H1 (cell line): ENCODE measurements around the gene UAP1. TPM values are rescaled to one million over a fixed set of nuclear protein-coding genes. Genes with fewer than 3 reads are reported as not detected.

Source experiments
- CTCF ChIA-PET: fragments of 300-600 bp; sonication (Branson Sonifier 250); formaldehyde crosslinking; loops from one replicate; lab custom pipeline; 2021; ENCODE audit not compliant: partially characterized antibody; lab: Charles Lee
- POLR2A ChIA-PET: fragments of 300-600 bp; sonication (Branson Sonifier 250); formaldehyde crosslinking; loops from one replicate; lab custom pipeline; 2021; ENCODE audit warnings: inconsistent platforms; ENCODE audit not compliant: partially characterized antibody; lab: Charles Lee
- DNase-seq, 2 experiments: peaks; one replicate each; pipeline versions ENCODE4 v3.0.0 to v3.0.0-alpha.2; 2010 to 2022; ENCODE audit warnings: low spot score in 2 of 2, low read depth in 1 of 2, mixed read lengths in 1 of 2
- FAIRE-seq: peaks from 2 replicates; lab custom pipeline; 2011; peaks lifted over from hg19 to GRCh38; lab: Jason Lieb, UNC
- H2AFZ ChIP-seq: 2 replicates; pipeline ENCODE4 v1.8.1; 2012; ENCODE audit warnings: low read length, inconsistent platforms
- H2AK5ac ChIP-seq: 2 replicates; pipeline ENCODE4 v1.6.1; 2013; ENCODE audit warnings: low read depth, low read length
- H2BK120ac ChIP-seq: replicated peaks from 2 replicates; pipeline ENCODE3; 2013; ENCODE audit warnings: low read depth, low read length, inconsistent platforms
- H2BK12ac ChIP-seq: 2 replicates; pipeline ENCODE4 v1.6.1; 2013; ENCODE audit warnings: low read depth, low read length
- H2BK15ac ChIP-seq: 2 replicates; pipeline ENCODE4 v1.6.1; 2013; ENCODE audit warnings: low read length
- H2BK20ac ChIP-seq: 2 replicates; pipeline ENCODE4 v1.6.1; 2013; ENCODE audit warnings: low read length
- H2BK5ac ChIP-seq: 2 replicates; pipeline ENCODE4 v1.6.1; 2013; ENCODE audit warnings: low read depth, low read length
- H3K14ac ChIP-seq: 2 replicates; pipeline ENCODE4 v1.6.1; 2013; ENCODE audit warnings: inconsistent platforms; ENCODE audit not compliant: insufficient read length
- H3K18ac ChIP-seq: 2 replicates; pipeline ENCODE4 v1.6.1; 2013; ENCODE audit warnings: low read length; ENCODE audit errors: extremely low read depth
- H3K23ac ChIP-seq: 2 replicates; pipeline ENCODE4 v1.6.1; 2013; ENCODE audit warnings: inconsistent platforms; ENCODE audit not compliant: insufficient read length
- H3K23me2 ChIP-seq: 2 replicates; pipeline ENCODE4 v1.6.1; 2013; ENCODE audit warnings: low read depth, low read length
- H3K27ac ChIP-seq: 2 replicates; pipeline ENCODE4 v1.6.1; 2011; ENCODE audit warnings: low read depth, low read length, inconsistent platforms
- H3K27me3 ChIP-seq, 4 experiments: replicated peaks in 1 of 4; 1 replicate in 1 of 4; 2 replicates in 3 of 4; pipeline versions ENCODE4 v1.6.1 to v1.8.1; 2011 to 2013; ENCODE audit warnings: low read length in 3 of 4, mild to moderate bottlenecking in 3 of 4, inconsistent platforms in 2 of 4, mixed read lengths in 2 of 4, moderate library complexity in 1 of 4; ENCODE audit not compliant: control insufficient read depth in 3 of 4, insufficient read depth in 3 of 4; ENCODE audit errors: extremely low read depth in 1 of 4
- H3K36me3 ChIP-seq, 4 experiments: 2 replicates each; pipeline versions ENCODE4 v1.6.1 to v1.8.1; 2011 to 2013; ENCODE audit warnings: mild to moderate bottlenecking in 4 of 4, low read length in 3 of 4, moderate library complexity in 2 of 4, control low read depth in 1 of 4, inconsistent platforms in 1 of 4; ENCODE audit not compliant: insufficient read depth in 4 of 4, control insufficient read depth in 2 of 4
- H3K4ac ChIP-seq: replicated peaks from 2 replicates; pipeline ENCODE3; 2013; ENCODE audit warnings: low read length, low read depth, mixed read lengths, inconsistent platforms; ENCODE audit not compliant: insufficient read length
- H3K4me1 ChIP-seq, 4 experiments: replicated peaks in 1 of 4; 1 replicate in 1 of 4; 2 replicates in 3 of 4; pipeline versions ENCODE4 v1.6.1 to v1.8.1; 2011 to 2013; ENCODE audit warnings: low read length in 3 of 4, inconsistent platforms in 2 of 4, mixed read lengths in 1 of 4; ENCODE audit not compliant: insufficient read depth in 4 of 4, control insufficient read depth in 3 of 4
- H3K4me2 ChIP-seq, 2 experiments: 2 replicates each; pipeline versions ENCODE4 v1.6.1 to v1.8.1; 2011 to 2013; ENCODE audit warnings: low read depth in 2 of 2, low read length in 2 of 2, control low read depth in 1 of 2, inconsistent platforms in 1 of 2, mild to moderate bottlenecking in 1 of 2; ENCODE audit not compliant: insufficient read depth in 1 of 2
- H3K4me3 ChIP-seq, 4 experiments: fragments of 200-600, 300-600 bp in 1 of 4; sonication (generic), shearing (Covaris generic), sonication (Bioruptor Twin) in 1 of 4; 2 replicates each; pipeline versions ENCODE4 v1.5.1 to v1.8.1; 2011 to 2016; ENCODE audit warnings: low read length in 4 of 4, low read depth in 3 of 4, control low read depth in 2 of 4, inconsistent platforms in 2 of 4, mild to moderate bottlenecking in 2 of 4, mixed read lengths in 1 of 4, moderate library complexity in 1 of 4; ENCODE audit not compliant: insufficient read depth in 2 of 4; ENCODE audit errors: extremely low read depth in 1 of 4
- H3K56ac ChIP-seq: replicated peaks from 2 replicates; pipeline ENCODE3; 2013; ENCODE audit warnings: low read depth, mild to moderate bottlenecking, mixed read lengths, low read length, inconsistent platforms; ENCODE audit not compliant: insufficient read length
- H3K79me1 ChIP-seq: 2 replicates; pipeline ENCODE4 v1.6.1; 2013; ENCODE audit warnings: low read depth, low read length, control low read depth
- H3K79me2 ChIP-seq, 2 experiments: 2 replicates each; pipeline versions ENCODE4 v1.6.1 to v1.8.1; 2012 to 2013; ENCODE audit warnings: low read length in 2 of 2, mild to moderate bottlenecking in 2 of 2, inconsistent platforms in 1 of 2; ENCODE audit not compliant: insufficient read depth in 2 of 2, control insufficient read depth in 1 of 2
- H3K9ac ChIP-seq, 4 experiments: replicated peaks in 1 of 4; 1 replicate in 1 of 4; 2 replicates in 3 of 4; pipeline versions ENCODE4 v1.6.1 to v1.8.1; 2011 to 2013; ENCODE audit warnings: low read depth in 3 of 4, low read length in 3 of 4, control low read depth in 2 of 4, mild to moderate bottlenecking in 2 of 4, moderate library complexity in 2 of 4, inconsistent platforms in 1 of 4; ENCODE audit errors: extremely low read depth in 1 of 4
- H3K9me3 ChIP-seq, 2 experiments: 2 replicates each; pipeline versions ENCODE4 v1.6.1 to v1.8.1; 2012 to 2013; ENCODE audit warnings: mild to moderate bottlenecking in 2 of 2, moderate library complexity in 2 of 2, control low read depth in 1 of 2, inconsistent platforms in 1 of 2, low read depth in 1 of 2, low read length in 1 of 2, mixed read lengths in 1 of 2; ENCODE audit not compliant: insufficient read depth in 2 of 2
- H4K20me1 ChIP-seq, 2 experiments: replicated peaks in 1 of 2; 2 replicates each; pipeline versions ENCODE3 to v1.8.1; 2011 to 2013; ENCODE audit warnings: inconsistent platforms in 2 of 2, low read length in 2 of 2, mild to moderate bottlenecking in 1 of 2; ENCODE audit not compliant: insufficient read depth in 2 of 2, control insufficient read depth in 1 of 2
- H4K5ac ChIP-seq: 2 replicates; pipeline ENCODE4 v1.6.1; 2013; ENCODE audit warnings: low read length, low read depth, mixed read lengths, inconsistent platforms; ENCODE audit not compliant: insufficient read length
- H4K8ac ChIP-seq: 2 replicates; pipeline ENCODE4 v1.8.0; 2013; ENCODE audit warnings: mild to moderate bottlenecking, moderate library complexity, low read length, inconsistent platforms; ENCODE audit not compliant: insufficient read depth; ENCODE audit errors: extremely low read depth
- H4K91ac ChIP-seq: replicated peaks from 2 replicates; pipeline ENCODE3; 2013; ENCODE audit warnings: low read length, mixed read lengths, inconsistent platforms; ENCODE audit not compliant: insufficient read length
- ATF3 ChIP-seq: IDR thresholded peaks from 2 replicates; pipeline ENCODE4 v1.6.1; 2011; ENCODE audit warnings: low read depth, mild to moderate bottlenecking, low read length; ENCODE audit not compliant: insufficient read depth
- BACH1 ChIP-seq: IDR thresholded peaks from 2 replicates; pipeline ENCODE4 v1.6.1; 2012; ENCODE audit warnings: low read length, improper control_type of control experiment
- EGR1 ChIP-seq: IDR thresholded peaks from 2 replicates; pipeline ENCODE4 v1.6.1; 2011; ENCODE audit warnings: low read depth, low read length, borderline replicate concordance
- HDAC2 ChIP-seq, 2 experiments: fragments of 300-600 bp in 1 of 2; sonication (generic) in 1 of 2; IDR thresholded peaks; 2 replicates each; pipeline ENCODE4 v1.6.1; 2011 to 2012; ENCODE audit warnings: low read depth in 2 of 2, low read length in 2 of 2, mild to moderate bottlenecking in 2 of 2, moderate library complexity in 2 of 2, borderline replicate concordance in 1 of 2, inconsistent platforms in 1 of 2
- KDM5A ChIP-seq: fragments of 200-600 bp; IDR thresholded peaks from 2 replicates; pipeline ENCODE4 v1.7.1; 2012; ENCODE audit warnings: mild to moderate bottlenecking, low read length, inconsistent platforms, mixed read lengths
- MAFK ChIP-seq: IDR thresholded peaks from 2 replicates; pipeline ENCODE4 v1.6.1; 2012; ENCODE audit warnings: low read depth, mild to moderate bottlenecking, improper control_type of control experiment, low read length
- NANOG ChIP-seq: IDR thresholded peaks from 2 replicates; pipeline ENCODE4 v1.6.1; 2011; ENCODE audit warnings: low read length, low read depth, mild to moderate bottlenecking, inconsistent platforms; ENCODE audit not compliant: insufficient read depth, poor library complexity, severe bottlenecking
- POLR2AphosphoS5 ChIP-seq: IDR thresholded peaks from 2 replicates; pipeline ENCODE4 v1.6.1; 2011; ENCODE audit warnings: low read depth, low read length
- RBBP5 ChIP-seq: IDR thresholded peaks from 2 replicates; pipeline ENCODE4 v1.7.1; 2012; ENCODE audit warnings: low read depth, mild to moderate bottlenecking, inconsistent platforms, low read length, moderate library complexity, borderline replicate concordance
- RNF2 ChIP-seq: fragments of 200-900, 300-1000 bp; sonication (generic); IDR thresholded peaks from 2 replicates; pipeline ENCODE4 v1.7.1; 2016; ENCODE audit warnings: borderline replicate concordance, low read depth, mild to moderate bottlenecking, antibody characterized with exemption, low read length; ENCODE audit not compliant: poor library complexity, severe bottlenecking; ENCODE audit errors: missing control alignments
- YY1 ChIP-seq: IDR thresholded peaks from 2 replicates; pipeline ENCODE4 v1.6.1; 2011; ENCODE audit warnings: low read depth, mild to moderate bottlenecking, low read length
- ZNF274 ChIP-seq: IDR thresholded peaks from 2 replicates; pipeline ENCODE4 v1.7.0; 2012; ENCODE audit warnings: low read length, borderline replicate concordance; ENCODE audit errors: extremely low read depth
- WGBS, 2 experiments: shearing (Covaris generic) in 1 of 2; methylation state at CpG; one replicate each; pipeline versions ENCODE4 v1.1.6 to v1.1.7; 2013 to 2015; ENCODE audit warnings: low lambda C conversion rate in 2 of 2, mixed read lengths in 2 of 2, inconsistent platforms in 1 of 2, low coverage in 1 of 2, missing lambda C conversion rate in 1 of 2; ENCODE audit not compliant: insufficient replicate concordance in 2 of 2, insufficient coverage in 1 of 2, insufficient read length in 1 of 2; ENCODE audit errors: extremely low coverage in 1 of 2, missing lambda C conversion rate in 1 of 2; 5-methylcytosine and 5-hydroxymethylcytosine counted together
- polyA plus RNA-seq, 7 experiments: library from polyadenylated mRNA; depleted of rRNA in 3 of 7; stranded (reverse) in 5 of 7; unstranded in 2 of 7; fragments of >200 nt in 5 of 7; fragments of 200-250 nt in 2 of 7; gene quantifications; 1 replicate in 5 of 7; 2 replicates in 1 of 7; 4 replicates in 1 of 7; pipeline versions ENCODE4 v1.2.1 to v1.2.3, GENCODE V29; 2011 to 2013; ENCODE audit warnings: missing spikeins in 2 of 7, mixed read lengths in 2 of 7
- total RNA-seq: library from RNA; stranded (reverse); fragmentation: NEBNext Ultra II Directional; extraction: Animal tissue kit (Norgen Biotek cat#: 25700); gene quantifications from 2 replicates; pipeline ENCODE4 v1.2.1, GENCODE V29; 2021

The UAP1 gene
- total and polyA plus RNA-seq, 2 of the 8 experiments (the other 6 are each of a cell fraction or from before 2014, with no cell fraction given): 9.4 to 32.9 TPM

GRCh38 chr1:162578071-162578700 lies 16.7 kb downstream of the UAP1 start:
- no peak for DNase-seq
- Histone ChIP-seq H2BK20ac (no peak overlapping the region), H2AFZ (no peak overlapping the region), H3K4me2 (no peak overlapping the region), H3K27me3 (no peaks in the 10 kb centered on the region), H2BK120ac (no peak overlapping the region), H3K9ac (no peak overlapping the region), H3K23ac (no peak overlapping the region), H3K79me2 (no peaks in the 10 kb centered on the region), H4K8ac (no peak overlapping the region), H3K4me3 (no peak overlapping the region), H2AK5ac (no peak overlapping the region), H3K4me1 (no peaks in the 10 kb centered on the region), H3K4ac (no peak overlapping the region), H4K91ac (no peak overlapping the region), H3K79me1 (no peaks in the 10 kb centered on the region), H2BK15ac (no peak overlapping the region), H3K9me3 (no peaks in the 10 kb centered on the region), H4K5ac (no peak overlapping the region), H3K23me2 (no peaks in the 10 kb centered on the region), H3K56ac (no peak overlapping the region), H4K20me1 (no peaks in the 10 kb centered on the region), H2BK12ac (no peak overlapping the region), H3K18ac (no peak overlapping the region), H3K36me3 (peaks cover 0 to 4% (median under 1%) of the 10 kb centered on the region in 4 experiments; a peak in 3 of 8 replicates), H2BK5ac (no peak overlapping the region), H3K14ac (no peak overlapping the region), H3K27ac (no peak overlapping the region)
- ChIA-PET POLR2A (interaction anchor here (0.6 to 1.1 kb wide), 2 partner anchors 11 to 20 kb away, joined by 3 read pairs; no protein-coding TSS in a partner anchor), CTCF (interaction anchor here (1.2 to 1.4 kb wide), 2 partner anchors 15 to 522 kb away, joined by 3 read pairs; no protein-coding TSS in a partner anchor)
- WGBS, 2 experiments: 92% methylated on average over 4 of the region's 4 CpGs; no CpG with 5 or more reads in 1 of the 2 experiments
- no peak for FAIRE-seq
- TF ChIP-seq MAFK: no peak
- no peak for TF ChIP-seq RBBP5
- no peak for TF ChIP-seq ZNF274
- no peak for TF ChIP-seq BACH1
- TF ChIP-seq HDAC2 (IDR thresholded peaks at IDR 0.05; ENCODE audit: borderline replicate concordance in 1 of 2, low read depth in 2 of 2, low read length in 2 of 2): no peak
- no peak for TF ChIP-seq EGR1
- no peak for TF ChIP-seq RNF2
- TF ChIP-seq ATF3: no peak
- no peak for TF ChIP-seq POLR2AphosphoS5
- TF ChIP-seq YY1: no peak
- no peak for TF ChIP-seq KDM5A
- no peak for TF ChIP-seq NANOG
